Bronchial epithelial cell (primary cell): ENCODE data around the gene SUSD1. TPM values are rescaled to one million over a fixed set of nuclear protein-coding genes. Genes with fewer than 3 reads are reported as not detected.

Experiments used
- DNase-seq: peaks from one replicate; pipeline ENCODE4 v3.0.0-alpha.2; 2010; ENCODE audit warnings: low read depth
- FAIRE-seq: peaks from 2 replicates; lab custom pipeline; 2011; peaks lifted over from hg19 to GRCh38; lab: Jason Lieb, UNC
- H3K27me3 ChIP-seq: 2 replicates; pipeline ENCODE4 v1.5.1; 2011; ENCODE audit warnings: low read length; ENCODE audit not compliant: control insufficient read depth, insufficient read depth
- H3K36me3 ChIP-seq: 2 replicates; pipeline ENCODE4 v1.5.1; 2011; ENCODE audit warnings: low read length; ENCODE audit not compliant: control insufficient read depth, insufficient read depth
- H3K4me3 ChIP-seq: 2 replicates; pipeline ENCODE4 v1.5.1; 2011; ENCODE audit warnings: mild to moderate bottlenecking, low read depth, low read length, control low read depth
- CTCF ChIP-seq: IDR thresholded peaks from 2 replicates; pipeline ENCODE4 v1.5.1; 2011; ENCODE audit warnings: mild to moderate bottlenecking, moderate library complexity, low read length, control low read depth, inconsistent platforms; ENCODE audit not compliant: insufficient read depth, severe bottlenecking
- total RNA-seq: library from RNA; depleted of rRNA; stranded (reverse); fragments of >200 nt; gene quantifications from 2 replicates; pipeline ENCODE4 v1.2.1, GENCODE V29; 2014

SUSD1 gene
- total RNA-seq, 1 donor from 2014 or later = 9.0 TPM

GRCh38 chr9:112179816-112180215 is 4.7 kb upstream of the SUSD1 start:
- Histone ChIP-seq H3K4me3 (no peak overlapping the region), H3K27me3 (no peaks in the 10 kb centered on the region), H3K36me3 (no peaks in the 10 kb centered on the region)
- FAIRE-seq (no peak), DNase-seq (no peak)
- no peak for TF ChIP-seq CTCF

GRCh38 chr9:112176524-112176923 is 1.4 kb upstream of the SUSD1 start:
- no peak overlapping the region for H3K4me3 ChIP-seq
- TF ChIP-seq CTCF = no peak
- no peaks in the 10 kb centered on the region for H3K36me3 ChIP-seq
- no peak for DNase-seq
- no peak for FAIRE-seq
- H3K27me3 ChIP-seq = no peaks in the 10 kb centered on the region

- Histone ChIP-seq H3K27me3 (no peaks in the 10 kb centered on the region), H3K4me3 (peak overlapping the region; percentile 46), H3K36me3 (no peaks in the 10 kb centered on the region)
- no peak for TF ChIP-seq CTCF
- FAIRE-seq (no peak), DNase-seq (no peak)
Observed at GRCh38 chr9:112175796-112176315, 759 bp upstream of the SUSD1 start.

- Histone ChIP-seq H3K36me3 (no peaks in the 10 kb centered on the region), H3K4me3 (peak overlapping the region; percentile 46), H3K27me3 (no peaks in the 10 kb centered on the region)
- no peak for TF ChIP-seq CTCF
- DNase-seq (peak; percentile 57), FAIRE-seq (no peak)
Observed at GRCh38 chr9:112174222-112174964, 704 bp downstream of the SUSD1 start.

- no peaks in the 10 kb centered on the region for H3K36me3 ChIP-seq
- DNase-seq (no peak), FAIRE-seq (no peak)
- no peaks in the 10 kb centered on the region for H3K27me3 ChIP-seq
- TF ChIP-seq CTCF = no peak
- no peak overlapping the region for H3K4me3 ChIP-seq
Observed at GRCh38 chr9:112173489-112174221, 1.4 kb downstream of the SUSD1 start.
